PFSK-1 (cell line): ENCODE data around the gene TMEM209.

Source experiments
- FOXP2 ChIP-seq: optimal IDR thresholded peaks from 2 replicates; pipeline ENCODE3; 2011; ENCODE audit warnings: borderline replicate concordance, control low read depth, inconsistent platforms; ENCODE audit not compliant: insufficient read depth; ENCODE audit errors: extremely low read length, extremely low read depth
- POLR2AphosphoS5 ChIP-seq: IDR thresholded peaks from 2 replicates; pipeline ENCODE4 v1.6.1; 2012; ENCODE audit warnings: low read depth, mild to moderate bottlenecking, control low read depth, low read length, moderate library complexity
- SIN3A ChIP-seq: IDR thresholded peaks from 2 replicates; pipeline ENCODE4 v1.6.1; 2012; ENCODE audit warnings: mild to moderate bottlenecking, low read length, moderate library complexity, borderline replicate concordance; ENCODE audit not compliant: insufficient read depth
- TAF1 ChIP-seq: IDR thresholded peaks from 2 replicates; pipeline ENCODE4 v1.6.1; 2012; ENCODE audit warnings: low read length, control low read depth, borderline replicate concordance; ENCODE audit not compliant: insufficient read depth
- TF ChIP-seq, protein P1 (sequence below), 2 experiments: IDR thresholded peaks; 2 replicates each; pipeline versions ENCODE4 v1.6.1 to v1.8.0; 2011 to 2012; ENCODE audit warnings: low read depth in 2 of 2, low read length in 2 of 2, control low read depth in 1 of 2, inconsistent platforms in 1 of 2, mild to moderate bottlenecking in 1 of 2, moderate library complexity in 1 of 2; ENCODE audit not compliant: insufficient read depth in 1 of 2

TMEM209 gene

GRCh38 chr7:130181263-130181605, 24.0 kb downstream of the TMEM209 start:
- no peak for TF ChIP-seq FOXP2
- TF ChIP-seq TAF1: no peak
- TF ChIP-seq, protein P1, sequence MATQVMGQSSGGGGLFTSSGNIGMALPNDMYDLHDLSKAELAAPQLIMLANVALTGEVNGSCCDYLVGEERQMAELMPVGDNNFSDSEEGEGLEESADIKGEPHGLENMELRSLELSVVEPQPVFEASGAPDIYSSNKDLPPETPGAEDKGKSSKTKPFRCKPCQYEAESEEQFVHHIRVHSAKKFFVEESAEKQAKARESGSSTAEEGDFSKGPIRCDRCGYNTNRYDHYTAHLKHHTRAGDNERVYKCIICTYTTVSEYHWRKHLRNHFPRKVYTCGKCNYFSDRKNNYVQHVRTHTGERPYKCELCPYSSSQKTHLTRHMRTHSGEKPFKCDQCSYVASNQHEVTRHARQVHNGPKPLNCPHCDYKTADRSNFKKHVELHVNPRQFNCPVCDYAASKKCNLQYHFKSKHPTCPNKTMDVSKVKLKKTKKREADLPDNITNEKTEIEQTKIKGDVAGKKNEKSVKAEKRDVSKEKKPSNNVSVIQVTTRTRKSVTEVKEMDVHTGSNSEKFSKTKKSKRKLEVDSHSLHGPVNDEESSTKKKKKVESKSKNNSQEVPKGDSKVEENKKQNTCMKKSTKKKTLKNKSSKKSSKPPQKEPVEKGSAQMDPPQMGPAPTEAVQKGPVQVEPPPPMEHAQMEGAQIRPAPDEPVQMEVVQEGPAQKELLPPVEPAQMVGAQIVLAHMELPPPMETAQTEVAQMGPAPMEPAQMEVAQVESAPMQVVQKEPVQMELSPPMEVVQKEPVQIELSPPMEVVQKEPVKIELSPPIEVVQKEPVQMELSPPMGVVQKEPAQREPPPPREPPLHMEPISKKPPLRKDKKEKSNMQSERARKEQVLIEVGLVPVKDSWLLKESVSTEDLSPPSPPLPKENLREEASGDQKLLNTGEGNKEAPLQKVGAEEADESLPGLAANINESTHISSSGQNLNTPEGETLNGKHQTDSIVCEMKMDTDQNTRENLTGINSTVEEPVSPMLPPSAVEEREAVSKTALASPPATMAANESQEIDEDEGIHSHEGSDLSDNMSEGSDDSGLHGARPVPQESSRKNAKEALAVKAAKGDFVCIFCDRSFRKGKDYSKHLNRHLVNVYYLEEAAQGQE (IDR thresholded peaks at IDR 0.05; ENCODE audit: insufficient read depth in 1 of 2, low read depth in 2 of 2, low read length in 2 of 2): no peak
- TF ChIP-seq SIN3A: no peak
- no peak for TF ChIP-seq POLR2AphosphoS5

GRCh38 chr7:130180571-130181262, 24.5 kb downstream of the TMEM209 start:
- TF ChIP-seq, protein P1 (IDR thresholded peaks at IDR 0.05; ENCODE audit: insufficient read depth in 1 of 2, low read depth in 2 of 2, low read length in 2 of 2): no peak
- no peak for TF ChIP-seq TAF1
- TF ChIP-seq POLR2AphosphoS5: no peak
- no peak for TF ChIP-seq SIN3A
- no peak for TF ChIP-seq FOXP2

DNA sequence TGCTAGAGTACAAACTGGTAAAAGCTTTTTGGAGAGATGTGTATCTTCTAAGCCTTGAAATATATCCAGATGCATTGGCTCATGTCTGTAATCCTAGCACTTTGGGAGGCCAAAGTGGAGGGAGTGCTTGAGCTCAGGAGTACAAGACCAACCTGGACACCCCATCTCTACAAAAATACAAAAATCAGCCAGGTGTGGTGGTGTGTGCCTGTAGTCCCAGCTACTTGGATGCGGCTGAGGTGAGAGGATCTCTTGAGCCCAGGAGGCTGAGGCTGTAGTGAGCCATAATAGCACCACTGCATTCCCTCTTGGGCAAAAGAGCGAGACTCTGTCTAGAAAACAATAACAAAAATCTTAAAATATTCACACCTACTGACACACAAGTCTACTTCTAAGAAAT, 25.6 kb downstream of the TMEM209 start:
- no peak for TF ChIP-seq SIN3A
- TF ChIP-seq POLR2AphosphoS5: no peak
- TF ChIP-seq FOXP2: no peak
- TF ChIP-seq TAF1: no peak
- TF ChIP-seq, protein P1 (IDR thresholded peaks at IDR 0.05; ENCODE audit: insufficient read depth in 1 of 2, low read depth in 2 of 2, low read length in 2 of 2): no peak

- TF ChIP-seq SIN3A (no peak), POLR2AphosphoS5 (no peak), FOXP2 (no peak), TAF1 (no peak)
- TF ChIP-seq, protein P1 (IDR thresholded peaks at IDR 0.05; ENCODE audit: insufficient read depth in 1 of 2, low read depth in 2 of 2, low read length in 2 of 2): no peak
Observed at GRCh38 chr7:130178251-130178650, 27.0 kb downstream of the TMEM209 start.
